Small intestine (tissue), 7 donors: Measurements from ENCODE around the gene TTC23. TPM values are rescaled to one million over a fixed set of nuclear protein-coding genes. Genes with fewer than 3 reads are reported as not detected.

Experiments
- DNase-seq, 2 donors: peaks; one replicate each; pipeline versions ENCODE4 v3.0.0 to v3.0.0-alpha.2; 2013
- FAIRE-seq: peaks from 2 replicates; lab custom pipeline; 2012; peaks lifted over from hg19 to GRCh38; lab: Jason Lieb, UNC
- H3K27ac ChIP-seq, 3 donors: one replicate each; pipeline ENCODE4 v1.5.1; 2013; ENCODE audit warnings: low read length in 2 of 3, mild to moderate bottlenecking in 2 of 3, control low read depth in 1 of 3, inconsistent platforms in 1 of 3, low read depth in 1 of 3, moderate library complexity in 1 of 3
- H3K27me3 ChIP-seq, 3 donors: one replicate each; pipeline ENCODE4 v1.6.1; 2013; ENCODE audit warnings: low read length in 3 of 3, inconsistent platforms in 1 of 3; ENCODE audit not compliant: control insufficient read depth in 3 of 3, insufficient read depth in 3 of 3
- H3K36me3 ChIP-seq, 3 donors: one replicate each; pipeline ENCODE4 v1.6.1; 2013; ENCODE audit warnings: low read length in 3 of 3, inconsistent platforms in 1 of 3, low read depth in 1 of 3, mild to moderate bottlenecking in 1 of 3, moderate library complexity in 1 of 3; ENCODE audit not compliant: control insufficient read depth in 3 of 3, insufficient read depth in 2 of 3
- H3K4me1 ChIP-seq, 3 donors: one replicate each; pipeline ENCODE4 v1.6.1; 2013; ENCODE audit warnings: low read length in 2 of 3, inconsistent platforms in 1 of 3, low read depth in 1 of 3, mild to moderate bottlenecking in 1 of 3, moderate library complexity in 1 of 3; ENCODE audit not compliant: control insufficient read depth in 3 of 3, insufficient read depth in 2 of 3
- H3K4me3 ChIP-seq, 3 donors: one replicate each; pipeline ENCODE4 v1.5.1; 2013; ENCODE audit warnings: low read length in 3 of 3, control low read depth in 1 of 3, inconsistent platforms in 1 of 3, low read depth in 1 of 3, mild to moderate bottlenecking in 1 of 3, moderate library complexity in 1 of 3
- H3K9me3 ChIP-seq, 2 donors: one replicate each; pipeline ENCODE4 v1.6.1; 2013; ENCODE audit warnings: low read depth in 1 of 2, low read length in 1 of 2; ENCODE audit not compliant: control insufficient read depth in 2 of 2, insufficient read depth in 1 of 2
- WGBS, 3 donors: extraction: QIAGEN DNeasy Blood & Tissue Kit; methylation state at CpG; one replicate each; pipeline ENCODE4 v1.1.7; 2013; 5-methylcytosine and 5-hydroxymethylcytosine counted together
- polyA plus RNA-seq, 4 donors: library from polyadenylated mRNA; stranded (reverse) in 3 of 4; unstranded in 1 of 4; fragments of 200-250 nt in 3 of 4; fragments of 120-200 nt in 1 of 4; gene quantifications; one replicate each; pipeline versions ENCODE4 v1.2.1 to v1.2.3, GENCODE V29; 2013
- donor health status: healthy with polysubstance abuse.
- donor health status: control.
- donor health status: control.
- donor health status: Bipolar disorder and iron deficiency.
- donor health status: healthy.

Gene TTC23
- polyA plus RNA-seq, 4 donors, result 3.6 to 17.2 (median 6.3) TPM

GRCh38 chr15:99090938-99091337 lies 158.4 kb downstream of the TTC23 start:
- 82 to 95% (median 89%) methylated on average over 1 of the region's 1 CpG for WGBS, 3 donors
- Histone ChIP-seq H3K9me3 (no peaks in the 10 kb centered on the region), H3K36me3 (no peaks in the 10 kb centered on the region), H3K4me1 (no peaks in the 10 kb centered on the region), H3K27me3 (peaks cover 0 to 3% (median 0%) of the 10 kb centered on the region in 3 donors), H3K4me3 (no peak overlapping the region), H3K27ac (no peak overlapping the region)
- FAIRE-seq (no peak), DNase-seq (no peak)

DNA sequence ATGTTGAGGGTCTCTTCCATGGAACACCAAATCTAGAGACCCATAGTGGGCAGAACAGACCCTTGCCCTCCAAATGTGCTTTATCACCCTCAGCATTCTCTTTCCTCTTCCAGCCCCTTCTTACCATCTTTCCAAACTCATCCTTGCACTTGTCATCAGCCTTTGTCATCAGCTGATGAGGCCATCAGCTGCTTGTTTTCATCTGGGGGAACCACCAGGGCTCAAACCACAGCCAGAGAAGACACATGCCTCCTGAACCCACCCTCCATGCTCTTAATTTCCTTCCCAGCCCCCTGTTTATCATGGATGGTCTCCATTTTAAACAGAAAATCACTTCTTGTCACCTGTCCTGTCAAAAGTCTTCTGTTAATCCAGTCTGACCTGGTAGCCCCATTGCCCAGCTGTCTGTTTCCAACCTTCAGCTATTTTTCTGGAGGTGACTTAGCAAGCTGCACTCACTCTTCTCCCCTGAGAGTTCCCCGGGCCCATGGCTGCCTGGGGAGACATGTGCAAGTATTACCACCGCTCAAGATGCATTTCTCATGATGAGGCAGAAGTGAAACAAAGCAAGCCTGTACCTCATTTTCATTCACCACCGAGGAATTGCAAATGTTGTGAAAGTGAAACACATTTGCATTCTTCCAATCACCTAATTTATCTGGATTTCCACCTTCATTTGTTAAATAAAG lies 159.2 kb downstream of the TTC23 start:
- Histone ChIP-seq H3K4me3 (no peak overlapping the region), H3K27me3 (no peaks in the 10 kb centered on the region), H3K36me3 (no peaks in the 10 kb centered on the region), H3K27ac (no peak overlapping the region), H3K4me1 (no peaks in the 10 kb centered on the region), H3K9me3 (no peaks in the 10 kb centered on the region)
- no peak for DNase-seq
- WGBS, 3 donors, result 23 to 38% (median 30%) methylated on average over 3 of the region's 3 CpGs
- FAIRE-seq, result no peak

- H3K4me1 ChIP-seq, result no peaks in the 10 kb centered on the region
- H3K36me3 ChIP-seq, result no peaks in the 10 kb centered on the region
- no peak overlapping the region for H3K27ac ChIP-seq
- DNase-seq (no peak), FAIRE-seq (no peak)
- WGBS, 3 donors, result 88 to 92% (median 89%) methylated on average over 11 of the region's 11 CpGs
- H3K27me3 ChIP-seq, result no peaks in the 10 kb centered on the region
- H3K4me3 ChIP-seq, result no peak overlapping the region
- H3K9me3 ChIP-seq, result no peaks in the 10 kb centered on the region
These were observed 161.9 kb downstream of the TTC23 start for GRCh38 chr15:99087405-99087943.

DNA sequence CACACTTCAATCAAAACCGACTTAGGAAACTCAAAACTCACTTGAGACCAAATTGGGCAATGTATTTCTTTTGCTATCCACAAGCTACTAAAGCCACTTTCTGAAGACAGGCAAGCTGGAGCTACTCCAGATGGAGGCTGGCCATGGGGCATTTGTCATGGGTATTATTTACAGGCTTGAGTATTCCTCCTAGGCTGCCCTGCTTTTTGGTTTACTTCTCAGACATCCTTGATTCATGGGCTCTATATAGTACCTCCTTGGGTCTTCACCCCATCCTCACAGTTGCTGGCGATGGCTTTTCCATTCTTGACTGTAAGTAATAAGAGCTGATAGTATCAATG lies 163.1 kb downstream of the TTC23 start:
- no peaks in the 10 kb centered on the region for H3K36me3 ChIP-seq
- H3K27ac ChIP-seq, result no peak overlapping the region
- FAIRE-seq (no peak), DNase-seq (no peak)
- no peaks in the 10 kb centered on the region for H3K9me3 ChIP-seq
- H3K27me3 ChIP-seq, result no peaks in the 10 kb centered on the region
- WGBS, 3 donors, result 85 to 96% (median 93%) methylated on average over 2 of the region's 2 CpGs
- H3K4me1 ChIP-seq, result no peaks in the 10 kb centered on the region
- H3K4me3 ChIP-seq, result no peak overlapping the region

Other genes with a start within 250 kb of the TTC23 start
- gene PGPEP1L, start 241.8 kb downstream of the TTC23 start, polyA plus RNA-seq, result under 1 TPM in 1 of 4 donors, not detected in 3; 0.12 TPM
- 10 to 100 TPM in 1 of 4 donors, 1 to 10 TPM in 3; 2.9 to 18.1 (median 3.3) TPM for gene SYNM, start 144.5 kb downstream of the TTC23 start, polyA plus RNA-seq
- gene LRRC28, start 1.9 kb upstream of the TTC23 start, polyA plus RNA-seq, result 10 to 100 TPM; 23.7 to 46.7 (median 36.9) TPM